GM23338 (cell line): ENCODE data around the gene FOCAD.

Experiments
- CREB1 ChIP-seq: fragments of 250-450 bp; sonication (Bioruptor Pico); IDR thresholded peaks from 2 replicates; pipeline ENCODE4 v1.5.0; 2020; ENCODE audit warnings: low read depth, mild to moderate bottlenecking, moderate library complexity
- ETS1 ChIP-seq: IDR thresholded peaks from 2 replicates; pipeline ENCODE4 v1.6.1; 2016; ENCODE audit warnings: antibody characterized with exemption
- EZH2 ChIP-seq: fragments of 200-600 bp; sonication (generic); IDR thresholded peaks from one replicate; pipeline ENCODE4 v1.8.0; 2017; ENCODE audit warnings: antibody characterized with exemption, mild to moderate bottlenecking, low read depth; ENCODE audit not compliant: unreplicated experiment
- EZH2phosphoT487 ChIP-seq: fragments of 200-600 bp; sonication (generic); IDR thresholded peaks from one replicate; pipeline ENCODE4 v1.8.1; 2018; ENCODE audit warnings: antibody characterized with exemption; ENCODE audit not compliant: unreplicated experiment
- JUNB ChIP-seq: IDR thresholded peaks from one replicate; pipeline ENCODE4 v1.6.1; 2016; ENCODE audit warnings: antibody characterized with exemption; ENCODE audit not compliant: unreplicated experiment
- NANOG ChIP-seq: IDR thresholded peaks from 2 replicates; pipeline ENCODE4 v1.6.1; 2016; ENCODE audit warnings: antibody characterized with exemption, borderline replicate concordance
- POLR2AphosphoS5 ChIP-seq: IDR thresholded peaks from 2 replicates; pipeline ENCODE4 v1.6.1; 2016; ENCODE audit warnings: antibody characterized with exemption, low read depth
- REST ChIP-seq: IDR thresholded peaks from one replicate; pipeline ENCODE4 v1.6.1; 2018; ENCODE audit warnings: antibody characterized with exemption; ENCODE audit not compliant: unreplicated experiment
- STAT1 ChIP-seq: IDR thresholded peaks from one replicate; pipeline ENCODE4 v1.6.1; 2016; ENCODE audit warnings: antibody characterized with exemption; ENCODE audit not compliant: unreplicated experiment
- ZNF462 ChIP-seq: fragments of 250-450 bp; sonication (Bioruptor Pico); IDR thresholded peaks from 2 replicates; pipeline ENCODE4 v1.5.0; 2020; ENCODE audit warnings: mild to moderate bottlenecking, moderate library complexity
- TF ChIP-seq, protein P1 (sequence below), 2 experiments: fragments of 200-600 bp in 1 of 2; sonication (generic) in 1 of 2; conservative IDR thresholded peaks; 2 replicates each; pipeline versions ENCODE4 v1.5.1 to v1.6.1; 2016 to 2017; ENCODE audit warnings: antibody characterized with exemption in 2 of 2, low read depth in 2 of 2, mild to moderate bottlenecking in 2 of 2, moderate library complexity in 1 of 2

DNA sequence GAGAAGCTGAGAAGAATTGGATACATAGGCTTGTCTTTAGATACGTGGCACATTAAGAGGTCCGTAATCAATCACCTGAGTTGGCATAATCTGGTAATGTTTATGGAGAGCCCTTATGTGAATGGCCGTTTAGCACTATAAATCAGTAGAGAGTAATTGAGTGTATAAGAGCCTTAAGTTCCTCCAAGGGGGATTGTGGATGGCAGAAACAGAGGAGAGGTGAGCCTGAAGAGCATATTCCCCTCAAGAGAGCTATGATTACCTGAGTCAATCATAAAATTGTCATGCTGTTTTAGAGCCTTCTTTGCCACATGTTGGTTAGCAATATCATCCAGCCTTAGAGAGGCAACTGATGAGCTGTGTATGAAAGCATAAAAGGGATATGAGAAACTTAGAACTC is 58.8 kb downstream of the FOCAD start:
- TF ChIP-seq, protein P1, sequence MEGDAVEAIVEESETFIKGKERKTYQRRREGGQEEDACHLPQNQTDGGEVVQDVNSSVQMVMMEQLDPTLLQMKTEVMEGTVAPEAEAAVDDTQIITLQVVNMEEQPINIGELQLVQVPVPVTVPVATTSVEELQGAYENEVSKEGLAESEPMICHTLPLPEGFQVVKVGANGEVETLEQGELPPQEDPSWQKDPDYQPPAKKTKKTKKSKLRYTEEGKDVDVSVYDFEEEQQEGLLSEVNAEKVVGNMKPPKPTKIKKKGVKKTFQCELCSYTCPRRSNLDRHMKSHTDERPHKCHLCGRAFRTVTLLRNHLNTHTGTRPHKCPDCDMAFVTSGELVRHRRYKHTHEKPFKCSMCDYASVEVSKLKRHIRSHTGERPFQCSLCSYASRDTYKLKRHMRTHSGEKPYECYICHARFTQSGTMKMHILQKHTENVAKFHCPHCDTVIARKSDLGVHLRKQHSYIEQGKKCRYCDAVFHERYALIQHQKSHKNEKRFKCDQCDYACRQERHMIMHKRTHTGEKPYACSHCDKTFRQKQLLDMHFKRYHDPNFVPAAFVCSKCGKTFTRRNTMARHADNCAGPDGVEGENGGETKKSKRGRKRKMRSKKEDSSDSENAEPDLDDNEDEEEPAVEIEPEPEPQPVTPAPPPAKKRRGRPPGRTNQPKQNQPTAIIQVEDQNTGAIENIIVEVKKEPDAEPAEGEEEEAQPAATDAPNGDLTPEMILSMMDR (conservative IDR thresholded peaks at IDR 0.05; ENCODE audit: low read depth in 2 of 2): no peak
- TF ChIP-seq CREB1 (CRISPR knock-in tag) (no peak), EZH2 (no peak), POLR2AphosphoS5 (no peak), REST (no peak), ZNF462 (no peak), NANOG (no peak), STAT1 (no peak), JUNB (no peak), EZH2phosphoT487 (no peak), ETS1 (no peak)
